Muscle layer of duodenum (tissue), 2 donors: Measurements from ENCODE around the gene BLACAT1.

Source experiments
- H3K27ac ChIP-seq: one replicate; pipeline ENCODE4 v1.7.0; 2013; ENCODE audit warnings: mild to moderate bottlenecking, low read length
- H3K27me3 ChIP-seq: one replicate; pipeline ENCODE4 v1.7.0; 2013; ENCODE audit warnings: low read depth, mild to moderate bottlenecking, control low read depth, low read length
- H3K36me3 ChIP-seq, 2 donors: one replicate each; pipeline ENCODE4 v1.7.0; 2013; ENCODE audit warnings: low read length in 2 of 2, control low read depth in 1 of 2, mild to moderate bottlenecking in 1 of 2; ENCODE audit not compliant: insufficient read depth in 2 of 2, control insufficient read depth in 1 of 2
- H3K4me1 ChIP-seq, 2 donors: one replicate each; pipeline ENCODE4 v1.7.0; 2013; ENCODE audit warnings: low read length in 2 of 2, mild to moderate bottlenecking in 2 of 2, control low read depth in 1 of 2, moderate library complexity in 1 of 2; ENCODE audit not compliant: insufficient read depth in 2 of 2, control insufficient read depth in 1 of 2
- H3K4me3 ChIP-seq, 2 donors: one replicate each; pipeline ENCODE4 v1.7.0; 2013; ENCODE audit warnings: low read length in 2 of 2, low read depth in 1 of 2, mild to moderate bottlenecking in 1 of 2
- H3K9me3 ChIP-seq, 2 donors: one replicate each; pipeline ENCODE4 v1.7.0; 2013; ENCODE audit warnings: low read length in 2 of 2, control low read depth in 1 of 2, mild to moderate bottlenecking in 1 of 2; ENCODE audit not compliant: control insufficient read depth in 1 of 2
- donor health status: healthy.

The BLACAT1 gene

DNA sequence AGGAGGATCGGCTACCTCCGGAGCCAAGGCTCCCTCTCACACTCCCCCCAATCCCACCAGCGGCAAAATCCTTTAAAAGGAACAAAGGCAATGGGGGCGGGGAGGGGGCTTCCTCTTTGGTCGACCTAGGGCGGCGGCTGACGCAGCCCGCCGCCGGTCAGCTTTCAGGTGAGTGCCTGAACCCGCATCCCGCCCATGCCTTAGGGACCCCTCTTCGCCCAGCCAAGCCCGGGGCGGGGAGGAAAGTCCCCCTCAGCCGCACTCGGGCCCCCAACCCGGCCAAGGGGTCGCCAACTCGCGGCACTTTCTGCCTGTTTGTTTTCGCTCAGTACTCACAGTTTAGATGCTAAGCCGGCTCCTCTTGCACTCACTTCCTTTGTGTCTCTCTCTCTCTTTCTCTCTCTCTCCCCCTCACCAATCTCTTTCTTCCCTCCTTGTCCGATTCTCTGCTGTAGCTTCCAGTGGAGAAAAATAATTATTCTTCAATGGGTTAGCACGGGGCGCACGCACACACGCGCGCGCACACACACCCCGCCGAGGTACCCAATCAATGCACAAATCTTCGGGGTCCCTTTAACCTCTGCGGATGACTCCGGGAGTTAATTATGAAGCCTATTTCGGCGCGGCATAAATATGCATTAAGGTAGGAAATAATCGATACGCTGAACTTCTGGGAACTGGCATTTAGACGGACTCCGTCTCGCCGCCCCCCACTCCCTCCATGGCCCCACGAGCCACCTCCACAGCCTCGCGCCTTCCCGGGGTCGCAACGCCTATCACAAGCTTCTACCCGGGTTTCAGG, at the start of gene BLACAT1:
BLACAT1 (minus strand) TSS at position 465 of the 802 bp plus-strand sequence.
- Histone ChIP-seq H3K27ac (no peak within 1 kb of the TSS), H3K27me3 (peaks cover 63% of the 10 kb centered on the region), H3K4me1 (peaks cover 0 to 18% of the 10 kb centered on the region in 2 donors), H3K36me3 (no peaks in the 10 kb centered on the region), H3K9me3 (no peaks in the 10 kb centered on the region), H3K4me3 (peak within 1 kb of the TSS; percentile 11 to 40)

DNA sequence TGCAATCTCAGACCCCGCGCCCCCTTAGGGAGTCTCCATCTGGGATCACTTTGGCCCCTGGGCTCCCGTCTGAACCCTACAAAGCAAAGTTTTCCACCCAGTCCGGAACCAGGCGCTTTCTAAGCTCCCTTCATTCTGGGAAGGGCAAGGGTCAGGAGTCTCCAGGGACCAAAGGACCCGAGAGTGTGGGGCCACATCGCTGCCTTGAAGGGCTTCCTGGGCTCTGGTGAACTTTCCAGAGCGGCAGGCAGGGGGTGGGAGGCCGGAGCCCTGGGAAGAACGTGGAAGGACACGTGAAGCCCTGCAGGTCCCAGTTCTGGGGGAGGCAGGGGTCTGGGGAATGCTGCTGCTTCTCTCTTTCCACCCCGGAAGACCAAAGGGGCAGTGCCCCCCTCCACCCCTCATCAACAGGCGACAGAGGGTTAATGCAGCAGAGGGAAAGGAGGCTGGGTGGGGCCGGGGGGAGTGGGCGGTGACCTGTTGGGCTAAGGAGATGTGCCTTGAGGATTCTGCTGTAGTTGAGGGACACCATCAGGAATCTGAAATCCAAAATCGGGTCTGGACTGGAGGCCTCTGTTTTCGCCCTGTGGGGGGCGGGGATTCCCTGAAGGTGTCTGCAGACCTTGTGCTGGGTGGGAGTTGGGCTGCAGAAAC, 49.4 kb upstream of the BLACAT1 start:
- H3K4me1 ChIP-seq = peaks cover 5 to 23% of the 10 kb centered on the region in 2 donors
- H3K4me3 ChIP-seq = peak overlapping the region; percentile 78 to 88
- peak overlapping the region; percentile 51 for H3K27ac ChIP-seq
- H3K9me3 ChIP-seq = no peaks in the 10 kb centered on the region
- no peaks in the 10 kb centered on the region for H3K27me3 ChIP-seq
- no peaks in the 10 kb centered on the region for H3K36me3 ChIP-seq

DNA sequence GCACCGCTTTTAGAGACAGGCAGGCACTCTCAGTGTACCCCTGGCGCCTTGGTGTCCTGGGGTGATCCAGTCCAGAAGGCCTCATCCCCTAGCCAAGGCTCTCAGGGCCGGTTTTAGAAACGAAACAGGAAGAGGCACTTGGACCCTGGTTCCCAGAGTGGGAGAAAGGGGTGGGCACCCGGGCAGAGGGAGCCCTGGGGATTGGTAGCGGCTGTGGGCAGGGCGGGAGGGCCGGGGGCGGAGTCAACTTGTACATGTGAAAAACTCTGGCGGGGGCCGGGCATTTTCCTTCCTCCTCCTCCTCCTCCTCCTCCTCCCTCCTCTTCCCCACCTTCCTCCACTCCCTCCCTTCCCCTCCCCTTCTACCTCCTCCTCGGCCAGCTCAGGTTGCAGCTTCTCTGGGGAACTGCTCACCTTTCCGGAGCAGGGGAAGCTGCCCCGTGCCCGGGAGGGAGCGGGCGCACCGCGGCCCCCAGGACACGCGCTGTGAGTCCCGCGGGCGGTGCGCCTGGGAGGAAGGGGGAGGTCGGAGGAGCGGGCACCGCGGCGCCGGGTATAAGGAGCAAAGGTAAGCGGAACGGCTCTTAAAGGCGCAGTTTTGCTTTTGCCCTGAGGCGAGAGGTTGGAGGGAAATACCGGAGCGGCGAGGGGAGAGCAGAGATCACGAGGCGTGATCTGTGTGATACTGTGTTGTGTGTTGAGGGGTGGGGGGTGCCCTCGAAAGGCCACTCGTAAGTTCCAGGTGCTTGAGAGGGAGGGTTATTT, 48.6 kb upstream of the BLACAT1 start, which contains the start of gene CDK18:
CDK18 (plus strand) TSS at position 359 of the 765 bp plus-strand sequence. CDS start 18,499 bp downstream, outside the sequence.
- Histone ChIP-seq H3K27me3 (no peaks in the 10 kb centered on the region), H3K4me1 (peaks cover 5 to 23% of the 10 kb centered on the region in 2 donors), H3K27ac (peak within 1 kb of the TSS; percentile 62), H3K9me3 (no peaks in the 10 kb centered on the region), H3K36me3 (no peaks in the 10 kb centered on the region), H3K4me3 (peak within 1 kb of the TSS; percentile 78 to 88)

DNA sequence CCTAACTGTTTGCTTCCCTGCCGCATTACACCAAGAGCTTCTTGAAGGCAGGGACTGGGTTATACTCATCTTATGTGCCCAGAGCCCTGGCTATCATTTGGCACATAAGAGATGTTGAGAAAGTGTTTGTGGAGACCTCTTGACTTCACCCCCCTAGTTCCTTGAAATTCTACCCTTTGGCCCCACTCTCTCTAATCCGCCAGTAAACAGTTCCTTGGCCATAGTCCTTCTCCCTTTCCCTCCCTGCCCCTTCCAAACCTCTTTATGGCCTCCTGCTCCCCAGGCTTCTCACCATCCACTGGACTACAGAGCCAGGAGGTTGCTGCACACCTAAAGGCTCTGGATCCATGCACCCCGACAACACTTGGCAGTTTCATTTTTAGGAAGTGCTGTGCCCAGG, 47.1 kb upstream of the BLACAT1 start:
- Histone ChIP-seq H3K4me3 (no peak overlapping the region), H3K27me3 (no peaks in the 10 kb centered on the region), H3K9me3 (no peaks in the 10 kb centered on the region), H3K4me1 (peaks cover 5 to 19% of the 10 kb centered on the region in 2 donors), H3K27ac (no peak overlapping the region), H3K36me3 (no peaks in the 10 kb centered on the region)

DNA sequence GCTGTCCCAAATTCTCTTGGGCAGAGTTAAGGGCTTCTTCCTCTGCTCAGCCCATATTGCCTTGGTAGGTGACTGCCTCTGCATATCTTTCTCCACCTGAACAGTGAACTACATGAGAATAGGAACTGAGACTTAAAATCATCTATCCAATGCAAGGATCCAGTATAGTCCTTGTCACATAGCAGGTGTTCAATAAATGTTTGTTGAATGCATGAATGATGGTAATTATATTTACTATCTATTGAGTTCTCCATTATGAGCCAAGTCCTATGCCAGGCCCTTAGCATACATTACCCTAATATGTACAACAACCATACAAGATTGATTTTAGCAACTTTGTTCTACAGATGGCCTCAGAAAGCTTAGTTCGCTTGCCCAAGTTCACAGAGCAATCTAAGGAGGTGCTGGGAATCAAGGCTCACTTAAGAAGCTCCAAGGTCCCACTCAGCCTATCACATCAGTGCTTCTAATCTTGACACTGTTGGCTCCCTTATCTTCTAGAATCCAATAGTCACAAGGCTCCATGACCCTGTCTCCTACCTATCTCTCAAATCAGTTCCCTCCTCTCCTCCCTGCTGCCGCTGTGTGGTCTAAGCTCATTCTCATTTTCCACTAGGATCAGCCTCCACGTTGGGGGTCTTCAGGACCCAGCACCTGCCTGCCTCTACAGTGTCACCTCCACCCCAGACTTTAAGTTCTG, 46.4 kb upstream of the BLACAT1 start:
- Histone ChIP-seq H3K27me3 (no peaks in the 10 kb centered on the region), H3K36me3 (no peaks in the 10 kb centered on the region), H3K4me3 (no peak overlapping the region), H3K4me1 (peaks cover 5 to 19% of the 10 kb centered on the region in 2 donors), H3K9me3 (no peaks in the 10 kb centered on the region), H3K27ac (no peak overlapping the region)

DNA sequence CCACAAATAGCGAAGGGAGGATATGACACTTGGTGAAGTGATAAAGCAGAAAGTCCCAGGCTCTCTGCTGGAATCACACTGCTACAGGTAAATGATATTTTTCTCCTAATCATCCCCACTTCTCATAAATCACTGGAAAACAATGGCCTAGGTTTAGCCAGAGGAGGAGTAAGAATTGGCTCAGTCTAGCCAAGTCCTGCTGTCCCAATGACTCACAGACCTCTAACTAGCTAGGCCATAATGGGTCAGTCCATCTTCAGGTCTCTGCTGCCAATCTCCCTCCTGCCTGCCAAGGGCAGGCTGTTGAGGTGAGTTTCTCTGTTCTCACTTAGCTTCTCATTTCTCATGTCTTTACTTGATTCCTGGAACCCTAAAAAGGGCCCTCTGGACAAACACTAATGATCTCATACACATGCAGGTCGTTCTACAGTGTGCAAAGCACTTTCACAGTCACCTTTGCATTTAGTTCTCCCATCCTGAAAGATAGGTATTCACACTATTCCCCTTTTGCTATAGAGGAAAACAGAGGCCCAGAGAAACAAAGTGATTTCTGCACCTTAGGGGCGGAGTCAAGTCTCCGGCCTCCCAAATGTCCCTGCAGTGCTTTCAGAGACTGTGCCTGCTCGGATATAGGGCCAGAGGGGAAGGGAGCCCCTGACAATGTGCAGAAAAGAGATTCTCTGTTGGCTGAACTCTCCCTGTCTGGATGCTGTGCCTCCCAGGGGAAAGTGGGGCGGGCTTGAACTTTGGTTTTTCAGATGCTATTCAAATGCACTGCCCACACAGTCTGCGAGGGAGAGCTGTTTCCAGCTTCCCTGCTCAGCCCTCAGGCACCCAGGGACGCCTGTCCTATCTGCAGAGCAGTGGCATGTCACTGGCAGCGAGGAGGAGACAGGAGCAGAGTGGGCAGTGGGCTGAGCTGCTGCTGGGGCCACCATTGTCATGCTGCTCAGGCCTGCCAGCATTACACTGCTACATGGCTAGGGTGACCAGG, 44.7 kb upstream of the BLACAT1 start:
- no peak overlapping the region for H3K27ac ChIP-seq
- no peaks in the 10 kb centered on the region for H3K9me3 ChIP-seq
- no peak overlapping the region for H3K4me3 ChIP-seq
- H3K27me3 ChIP-seq = no peaks in the 10 kb centered on the region
- peaks cover 8 to 16% of the 10 kb centered on the region in 2 donors for H3K4me1 ChIP-seq
- H3K36me3 ChIP-seq = no peaks in the 10 kb centered on the region

DNA sequence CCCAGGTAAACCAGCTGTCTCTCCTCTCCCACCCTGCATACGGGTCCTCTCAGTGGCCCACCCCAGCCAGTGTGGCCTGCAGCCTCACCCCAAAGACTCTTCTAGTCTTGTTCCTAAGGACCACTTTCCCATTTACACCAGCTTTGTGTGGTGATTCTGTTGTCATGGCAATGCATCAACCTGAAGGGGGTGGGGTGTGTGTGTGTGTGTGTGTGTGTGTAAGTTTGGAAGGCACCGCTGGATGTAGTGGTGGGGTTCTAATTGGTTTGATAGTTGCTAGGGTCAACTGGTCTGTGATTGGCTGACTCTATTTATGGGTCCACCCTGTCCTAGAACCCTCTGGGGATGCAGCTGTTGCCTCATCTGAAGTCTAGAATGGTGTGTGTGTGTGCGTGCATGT, 43.9 kb upstream of the BLACAT1 start:
- Histone ChIP-seq H3K4me3 (no peak overlapping the region), H3K27ac (no peak overlapping the region), H3K9me3 (no peaks in the 10 kb centered on the region), H3K36me3 (no peaks in the 10 kb centered on the region), H3K4me1 (peaks cover 8 to 14% of the 10 kb centered on the region in 2 donors), H3K27me3 (no peaks in the 10 kb centered on the region)

DNA sequence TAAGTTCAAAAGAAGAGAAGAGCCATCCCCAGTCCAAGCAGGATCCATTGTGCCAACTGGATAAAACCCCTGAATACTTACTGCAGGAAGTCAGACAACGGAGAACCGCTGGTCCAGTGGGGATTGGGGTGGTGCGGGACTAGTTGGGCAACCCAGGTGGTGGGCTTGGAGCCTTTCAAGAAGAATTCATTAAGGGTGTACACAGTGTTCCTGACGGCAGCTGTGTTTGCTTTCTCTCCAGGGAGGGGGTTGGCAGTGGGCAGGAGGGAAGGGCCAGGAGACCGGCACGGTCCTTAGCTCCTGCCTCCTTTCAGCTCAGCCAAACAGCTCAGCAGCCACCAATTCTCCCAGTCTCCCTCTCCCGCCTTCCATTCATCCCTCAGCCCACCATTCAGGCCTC, 41.5 kb upstream of the BLACAT1 start:
- Histone ChIP-seq H3K27ac (no peak overlapping the region), H3K9me3 (no peaks in the 10 kb centered on the region), H3K27me3 (no peaks in the 10 kb centered on the region), H3K4me1 (peaks cover 9 to 17% of the 10 kb centered on the region in 2 donors), H3K36me3 (no peaks in the 10 kb centered on the region), H3K4me3 (no peak overlapping the region)

DNA sequence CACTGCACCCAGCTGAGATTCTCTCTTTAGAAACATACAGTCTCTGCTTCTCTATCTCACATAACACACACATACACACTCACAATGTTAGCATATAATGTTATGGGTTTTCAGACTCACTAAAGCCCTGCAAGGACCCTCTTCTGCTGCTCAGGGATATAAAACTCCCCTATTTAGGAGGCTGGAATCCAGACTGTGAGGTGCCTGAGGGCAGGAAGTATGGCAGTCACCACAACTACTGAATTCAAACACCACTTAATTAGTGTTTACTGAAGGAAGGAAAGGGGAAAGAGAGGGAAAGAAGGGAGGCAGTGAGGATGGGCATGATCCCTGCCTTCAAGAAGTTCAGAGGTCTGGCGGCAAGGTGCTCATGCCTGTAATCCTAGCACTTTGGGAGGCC, 40.8 kb upstream of the BLACAT1 start:
- peaks cover 9 to 22% of the 10 kb centered on the region in 2 donors for H3K4me1 ChIP-seq
- no peaks in the 10 kb centered on the region for H3K36me3 ChIP-seq
- no peaks in the 10 kb centered on the region for H3K9me3 ChIP-seq
- H3K4me3 ChIP-seq = no peak overlapping the region
- no peak overlapping the region for H3K27ac ChIP-seq
- H3K27me3 ChIP-seq = no peaks in the 10 kb centered on the region

DNA sequence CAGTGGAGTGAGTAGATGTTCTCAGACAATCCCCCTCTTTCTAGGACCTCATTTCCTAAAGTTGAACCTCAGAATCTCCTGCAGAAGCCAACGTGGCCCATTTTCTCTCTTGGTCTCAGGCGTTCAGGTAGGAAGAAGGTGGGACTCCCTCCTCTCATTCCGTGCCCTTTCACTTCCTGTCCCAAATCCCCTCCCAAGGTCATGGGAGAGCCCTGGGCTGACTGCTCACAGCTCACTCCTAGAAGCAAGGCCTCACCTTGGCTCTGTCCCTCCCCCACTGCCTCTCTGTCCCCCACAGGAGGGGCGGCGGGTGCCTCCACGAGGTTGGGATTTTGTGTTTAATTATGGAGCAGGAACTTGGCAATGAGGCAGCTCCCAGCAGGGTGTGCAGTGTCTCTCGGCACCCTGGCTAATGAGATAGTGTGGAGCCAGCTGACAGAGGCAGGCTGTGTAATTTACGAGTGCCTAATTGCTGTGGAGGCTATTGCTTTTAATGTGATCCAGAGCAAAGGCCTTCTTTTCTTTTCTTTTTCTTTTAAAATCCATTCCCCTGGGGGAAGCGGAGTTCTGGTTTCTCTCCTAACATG, 39.5 kb upstream of the BLACAT1 start:
- Histone ChIP-seq H3K27ac (no peak overlapping the region), H3K4me3 (no peak overlapping the region), H3K9me3 (no peaks in the 10 kb centered on the region), H3K27me3 (no peaks in the 10 kb centered on the region), H3K36me3 (no peaks in the 10 kb centered on the region), H3K4me1 (peaks cover 9 to 22% of the 10 kb centered on the region in 2 donors)
